GM19328 (cell line): Measurements from ENCODE around the gene PLS3.
A peak's percentile ranks its signal among the peaks of the same experiment; 100 is the strongest.
"Not testable (repeated sequence)": the region's sequence is repeated elsewhere in the genome, so short reads cannot be mapped to it uniquely, and the experiment has no call there.

Source experiments
- ATAC-seq: cut with Tn5 transposase; IDR thresholded peaks from one replicate; pipeline ENCODE4 v1.9.1; 2021; ENCODE audit warnings: mild to moderate bottlenecking, moderate library complexity; ENCODE audit not compliant: unreplicated experiment

PLS3 gene, protein sequence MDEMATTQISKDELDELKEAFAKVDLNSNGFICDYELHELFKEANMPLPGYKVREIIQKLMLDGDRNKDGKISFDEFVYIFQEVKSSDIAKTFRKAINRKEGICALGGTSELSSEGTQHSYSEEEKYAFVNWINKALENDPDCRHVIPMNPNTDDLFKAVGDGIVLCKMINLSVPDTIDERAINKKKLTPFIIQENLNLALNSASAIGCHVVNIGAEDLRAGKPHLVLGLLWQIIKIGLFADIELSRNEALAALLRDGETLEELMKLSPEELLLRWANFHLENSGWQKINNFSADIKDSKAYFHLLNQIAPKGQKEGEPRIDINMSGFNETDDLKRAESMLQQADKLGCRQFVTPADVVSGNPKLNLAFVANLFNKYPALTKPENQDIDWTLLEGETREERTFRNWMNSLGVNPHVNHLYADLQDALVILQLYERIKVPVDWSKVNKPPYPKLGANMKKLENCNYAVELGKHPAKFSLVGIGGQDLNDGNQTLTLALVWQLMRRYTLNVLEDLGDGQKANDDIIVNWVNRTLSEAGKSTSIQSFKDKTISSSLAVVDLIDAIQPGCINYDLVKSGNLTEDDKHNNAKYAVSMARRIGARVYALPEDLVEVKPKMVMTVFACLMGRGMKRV

GRCh38 chrX:115560978-115561604 is at the start of gene PLS3:
PLS3 (plus strand) TSS chrX:115561174; CDS start chrX:115610251, 49,077 bp downstream.
- ATAC-seq: peak; percentile 52

- ATAC-seq: no peak
Observed at GRCh38 chrX:115518113-115518512, 42.9 kb upstream of the PLS3 start.

- ATAC-seq: no peak
Observed at GRCh38 chrX:115521741-115522140, 39.2 kb upstream of the PLS3 start.

DNA sequence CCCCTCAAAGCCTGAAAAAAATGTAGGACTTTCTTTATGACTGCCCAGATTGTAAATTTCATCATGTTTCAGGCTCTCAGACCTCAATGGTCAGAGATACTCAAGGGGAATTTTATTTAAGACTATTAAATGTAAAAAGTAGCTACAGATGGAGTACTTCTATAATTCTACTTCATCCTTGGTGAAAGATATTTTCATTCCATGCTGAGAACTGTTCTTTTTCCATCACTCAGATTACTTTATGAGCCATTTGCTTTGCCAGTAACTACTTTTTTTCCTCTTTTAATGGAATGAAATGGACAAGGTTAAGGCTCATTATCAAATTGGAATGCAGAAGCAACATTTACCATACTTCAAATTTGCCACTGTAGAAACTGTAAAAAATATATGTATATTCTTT is 38.0 kb upstream of the PLS3 start:
- ATAC-seq: no peak

DNA sequence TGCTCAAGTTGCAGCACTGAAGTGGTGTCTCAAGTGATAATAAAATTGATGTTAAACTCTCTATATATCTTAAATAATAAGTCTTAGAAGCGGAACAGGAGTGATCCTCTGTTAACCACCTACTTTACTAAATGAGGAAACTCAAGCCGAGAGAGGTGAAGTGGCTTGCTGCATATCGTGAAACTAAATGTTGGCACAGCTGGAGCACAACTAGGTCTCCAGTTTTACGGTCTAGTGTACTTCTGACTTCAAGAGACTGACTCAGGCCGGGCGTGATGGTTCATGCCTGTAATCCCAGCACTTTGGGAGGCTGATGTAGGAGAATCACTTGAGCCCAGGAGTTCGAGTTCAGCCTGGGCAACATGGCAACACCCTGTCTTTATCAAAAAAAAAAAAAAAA is 35.5 kb upstream of the PLS3 start:
- no peak for ATAC-seq

GRCh38 chrX:115531818-115532403 is 29.1 kb upstream of the PLS3 start:
- no peak for ATAC-seq

- ATAC-seq: no peak
Observed at GRCh38 chrX:115533485-115533884, 27.5 kb upstream of the PLS3 start.

DNA sequence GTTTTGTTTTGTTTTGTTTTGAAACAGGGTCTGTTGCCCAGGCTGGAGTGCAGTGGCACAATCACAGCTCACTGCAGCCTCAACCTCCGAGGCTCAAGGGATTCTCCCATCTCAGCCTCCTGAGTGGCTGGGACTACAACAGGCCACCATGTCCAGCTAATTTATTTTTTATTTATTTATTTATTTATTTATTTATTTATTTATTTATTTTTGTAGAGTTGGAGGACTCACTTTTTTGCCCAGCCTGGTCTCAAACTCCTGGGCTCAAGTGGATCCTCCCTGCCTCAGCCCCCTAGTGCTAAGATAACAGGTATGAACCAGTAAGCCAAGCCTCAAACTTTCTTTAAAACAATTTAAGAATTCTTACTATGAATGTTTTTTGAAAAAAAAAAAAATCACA is 26.6 kb upstream of the PLS3 start:
- no peak for ATAC-seq

GRCh38 chrX:115535421-115535820 is 25.6 kb upstream of the PLS3 start:
- ATAC-seq: no peak

DNA sequence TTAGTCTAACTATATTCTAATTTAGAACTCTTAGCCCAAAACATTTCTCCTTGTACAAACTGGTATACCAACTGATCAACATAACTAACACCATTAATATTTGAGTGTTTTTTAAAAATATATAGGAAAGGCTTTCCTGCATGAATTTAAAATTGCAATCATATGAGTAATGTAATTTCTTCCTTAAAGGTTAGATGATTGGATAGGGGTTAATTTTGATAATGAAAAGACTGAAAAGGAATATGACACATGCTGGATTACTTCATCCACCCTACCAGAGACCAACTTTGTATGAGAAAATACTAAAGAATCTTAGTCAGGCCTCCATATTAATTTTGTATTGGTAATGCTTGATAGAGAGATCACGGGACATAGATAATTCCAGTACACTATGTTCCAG is 25.1 kb upstream of the PLS3 start:
- ATAC-seq: no peak

- ATAC-seq: no peak
Observed at GRCh38 chrX:115539841-115540240, 21.1 kb upstream of the PLS3 start.

GRCh38 chrX:115541045-115541444 is 19.9 kb upstream of the PLS3 start:
- ATAC-seq: not testable (repeated sequence)

- ATAC-seq: no peak
Observed at GRCh38 chrX:115547448-115547847, 13.5 kb upstream of the PLS3 start.

GRCh38 chrX:115549008-115549407 is 12.0 kb upstream of the PLS3 start:
- ATAC-seq: no peak

DNA sequence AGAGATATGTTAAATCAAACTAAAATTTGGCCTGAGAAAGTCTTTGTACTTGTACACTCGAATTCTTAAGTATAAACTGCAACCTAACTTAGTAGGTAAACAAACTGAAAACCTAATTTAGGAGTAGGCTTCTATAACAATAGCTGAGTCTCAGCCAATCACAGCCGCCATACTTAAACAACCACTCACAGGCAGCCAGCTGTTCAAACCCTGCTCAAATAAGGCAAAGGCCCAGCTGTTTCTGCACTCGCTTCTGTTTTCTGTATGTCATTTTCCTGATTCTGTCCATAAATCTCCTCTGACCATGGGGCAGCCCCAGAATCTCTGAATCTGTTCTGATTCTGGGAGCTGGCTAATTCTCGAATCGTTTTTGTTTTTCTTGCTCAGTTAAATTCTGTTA is 7.8 kb upstream of the PLS3 start:
- no peak for ATAC-seq

GRCh38 chrX:115559672-115560071 is 1.3 kb upstream of the PLS3 start:
- no peak for ATAC-seq

DNA sequence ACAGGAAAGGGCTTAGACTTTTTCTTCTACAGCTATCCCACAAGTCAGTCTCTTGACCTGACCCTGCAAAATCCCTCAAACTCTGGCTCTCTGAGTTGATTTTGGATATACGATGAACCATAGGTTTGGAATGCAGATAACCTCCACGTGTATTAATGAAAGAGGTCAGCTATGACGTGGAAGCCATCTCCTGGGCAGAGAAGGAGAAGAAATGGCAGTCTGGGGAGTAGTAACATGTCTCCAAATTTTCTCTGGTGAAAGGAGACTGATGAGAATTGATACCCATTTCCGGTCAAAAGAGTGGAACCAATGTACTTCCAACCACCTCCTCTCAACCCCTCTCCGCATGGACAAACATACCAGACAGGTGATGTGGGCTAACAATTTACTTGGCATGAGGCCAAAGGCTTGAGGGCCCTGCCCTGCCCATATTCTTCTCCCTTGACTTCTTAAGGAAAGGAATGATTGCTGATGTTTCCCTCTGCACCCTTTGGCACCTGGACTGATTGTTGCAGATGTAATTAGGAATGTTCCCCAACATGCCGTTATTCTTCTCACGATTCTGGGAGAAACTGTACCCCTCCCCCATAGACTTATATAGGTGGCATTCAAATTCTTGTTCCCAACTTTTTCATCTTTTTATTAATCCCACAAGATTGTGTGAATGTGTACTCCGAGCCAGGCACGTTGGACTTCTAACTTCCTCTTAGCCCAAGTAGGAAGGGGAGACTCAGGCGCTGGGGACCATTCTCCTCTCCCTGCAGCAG is 580 bp upstream of the PLS3 start:
- ATAC-seq: no peak

DNA sequence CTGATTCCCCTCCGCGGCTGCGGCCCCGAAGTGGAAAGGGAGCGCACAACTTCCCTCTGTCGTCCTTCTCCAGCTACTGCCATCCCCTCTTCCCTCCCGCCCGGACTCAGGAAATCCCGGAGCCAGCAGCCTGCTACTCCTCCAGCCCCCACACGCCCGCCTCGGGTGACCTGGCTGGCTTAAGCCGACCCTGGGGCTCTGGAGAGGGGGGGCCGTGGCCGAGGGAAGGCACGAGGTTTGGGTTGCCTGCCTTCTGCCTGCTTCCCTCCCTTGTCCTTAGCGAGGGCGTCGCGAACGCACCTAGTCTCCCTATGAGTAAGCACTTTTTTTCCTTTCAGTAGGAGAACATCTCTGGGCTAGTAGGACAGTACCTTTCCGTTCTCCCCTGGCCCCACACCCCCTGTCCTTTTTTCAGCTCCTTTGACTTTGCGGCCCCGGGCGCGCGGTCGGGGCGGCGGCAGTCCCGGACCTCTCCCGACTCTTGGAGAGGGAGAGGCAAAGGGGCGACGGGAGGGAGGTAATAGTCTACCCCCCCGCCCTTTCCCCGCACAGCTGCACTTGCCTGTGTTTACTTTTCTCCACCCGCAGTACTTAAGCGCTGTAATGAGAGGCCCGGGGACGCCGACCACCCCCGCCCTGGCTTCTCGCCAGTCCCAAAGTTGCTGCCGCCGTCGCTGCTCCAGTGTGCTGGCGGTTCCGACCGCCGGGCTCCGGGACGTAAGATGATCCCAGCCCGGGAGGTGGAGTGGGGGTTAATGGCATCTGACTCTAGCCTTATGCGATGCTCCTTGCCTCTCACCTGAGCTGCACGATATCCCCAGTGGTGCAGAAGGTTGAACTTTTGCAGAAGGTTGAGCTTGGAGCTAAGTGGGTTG is 868 bp downstream of the PLS3 start:
- ATAC-seq: peak; percentile 13

DNA sequence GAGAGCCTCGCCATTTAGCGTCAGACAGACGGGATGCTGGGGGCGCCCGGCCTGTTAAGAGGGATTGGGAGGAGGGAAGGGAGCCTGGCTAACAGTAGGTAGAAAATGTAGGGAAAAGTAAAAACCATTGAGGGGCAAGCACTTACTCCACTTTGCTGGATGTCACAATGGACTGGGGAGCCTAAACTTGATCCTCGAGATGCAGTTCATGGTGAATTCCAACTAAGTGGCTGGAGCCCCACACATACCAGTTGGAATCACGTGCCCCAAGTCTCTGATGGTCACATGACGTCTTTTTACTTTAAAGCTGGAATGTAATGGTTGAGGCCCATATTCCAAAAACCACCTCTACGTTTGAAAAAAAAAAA is 1.5 kb downstream of the PLS3 start:
- ATAC-seq: no peak

DNA sequence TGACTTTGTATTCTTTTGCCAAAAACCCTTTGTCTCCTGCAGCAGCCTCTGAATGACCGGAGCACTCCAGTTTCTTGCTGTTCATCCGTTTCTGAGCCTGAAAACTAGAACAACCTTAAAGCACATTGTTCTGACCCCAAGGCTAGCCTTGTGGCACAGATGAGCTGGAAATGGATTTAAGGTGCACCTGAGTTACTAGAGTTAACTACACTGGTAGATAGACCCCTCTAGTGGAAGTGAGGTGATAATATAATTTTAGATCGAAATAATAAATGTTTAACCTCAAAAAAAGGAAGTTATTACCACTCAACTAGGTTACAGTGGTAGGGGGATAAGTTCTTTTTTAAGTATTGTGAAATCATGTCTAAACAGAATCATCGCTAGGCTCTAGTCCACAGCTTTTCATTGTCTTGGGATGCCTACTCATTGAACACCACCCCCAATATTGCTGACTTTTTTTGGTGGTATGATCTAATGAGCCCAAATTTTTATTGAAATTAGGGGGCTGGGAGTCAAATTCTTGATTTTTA is 2.7 kb downstream of the PLS3 start:
- ATAC-seq: no peak
